Measurements from ENCODE around the gene NAT8L.

The NAT8L gene

DNA sequence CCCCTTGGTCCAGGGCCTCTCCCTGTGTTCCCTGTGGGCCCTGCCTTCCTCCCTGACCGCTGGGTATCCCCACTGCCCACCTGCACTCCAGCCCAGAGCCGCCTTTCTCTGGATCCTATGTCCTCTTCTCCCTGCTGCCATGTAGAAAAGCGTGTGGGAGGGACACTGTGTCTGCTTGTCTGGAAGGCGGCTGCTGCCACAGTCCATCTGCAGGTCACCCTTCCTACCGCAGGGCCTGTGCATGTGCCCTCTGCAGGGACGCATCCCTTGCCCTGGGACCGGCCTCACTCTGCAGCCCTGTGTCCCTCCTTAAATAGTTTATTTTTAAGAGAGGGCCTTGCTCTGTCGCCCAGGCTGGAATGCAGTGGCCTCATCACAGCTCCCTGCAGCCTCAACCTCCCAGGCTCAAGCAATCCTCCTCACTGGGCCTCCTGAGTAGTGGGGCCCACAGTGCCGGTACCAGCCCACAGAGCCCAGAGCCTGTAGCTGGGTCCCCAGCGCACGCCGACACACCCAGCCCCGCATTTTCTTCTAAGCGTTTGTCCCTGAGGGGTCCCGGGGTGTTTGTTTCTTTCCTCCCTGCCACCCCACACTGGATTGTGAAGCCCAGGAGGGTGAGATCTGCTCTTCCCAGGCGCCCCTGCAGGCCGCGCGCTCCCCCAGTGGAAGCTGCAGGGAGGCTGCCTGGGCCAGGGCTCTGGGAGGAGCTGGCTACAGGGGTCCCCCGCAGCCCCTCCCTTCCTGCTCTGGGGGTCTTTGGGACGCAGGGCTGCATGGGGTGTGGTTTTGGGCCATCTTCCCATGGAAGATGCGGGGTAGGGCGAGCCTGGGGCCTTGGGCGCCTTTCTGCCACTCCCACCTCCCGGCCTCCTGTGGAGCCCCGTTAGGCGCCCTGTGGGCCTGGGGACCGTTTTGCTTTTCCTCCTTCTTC is 12.8 kb upstream of the NAT8L start:
- DNase-seq = no peak

DNA sequence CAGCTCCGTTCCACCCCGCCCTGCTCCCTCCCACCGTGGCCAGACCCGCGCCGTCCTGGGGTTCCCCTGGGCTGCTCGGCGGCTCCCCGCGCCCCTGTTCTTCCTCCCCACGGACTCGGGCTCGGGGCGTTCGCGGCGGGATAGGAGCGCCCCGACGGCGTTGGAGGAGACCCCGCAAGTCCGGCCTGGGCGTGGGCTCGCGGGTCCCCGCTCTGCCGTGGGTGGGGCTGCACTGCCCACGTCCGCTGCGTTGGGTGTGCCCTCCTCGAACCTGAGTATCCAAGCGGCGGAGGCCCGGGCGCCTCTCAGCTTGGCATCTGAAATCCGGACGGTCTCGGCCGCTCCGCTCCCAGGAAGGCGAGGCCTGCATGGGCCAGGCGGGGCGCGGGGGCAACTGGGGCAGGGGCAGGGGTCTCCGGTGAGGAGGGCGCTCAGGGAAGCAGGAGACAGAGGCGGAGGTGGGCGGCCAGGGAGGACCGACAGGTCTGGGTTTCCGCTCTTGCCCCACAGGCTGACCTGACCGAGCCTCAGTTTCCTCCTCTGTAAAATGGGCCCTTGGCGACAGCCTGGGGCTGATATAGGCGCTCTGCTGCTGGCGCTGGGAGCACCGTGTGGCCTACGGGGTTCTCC is 12.0 kb upstream of the NAT8L start:
- DNase-seq = no peak

GRCh38 chr4:2047781-2048581 is 11.1 kb upstream of the NAT8L start:
- no peak for DNase-seq

- DNase-seq = no peak
Observed at GRCh38 chr4:2048831-2049230, 10.3 kb upstream of the NAT8L start.

DNA sequence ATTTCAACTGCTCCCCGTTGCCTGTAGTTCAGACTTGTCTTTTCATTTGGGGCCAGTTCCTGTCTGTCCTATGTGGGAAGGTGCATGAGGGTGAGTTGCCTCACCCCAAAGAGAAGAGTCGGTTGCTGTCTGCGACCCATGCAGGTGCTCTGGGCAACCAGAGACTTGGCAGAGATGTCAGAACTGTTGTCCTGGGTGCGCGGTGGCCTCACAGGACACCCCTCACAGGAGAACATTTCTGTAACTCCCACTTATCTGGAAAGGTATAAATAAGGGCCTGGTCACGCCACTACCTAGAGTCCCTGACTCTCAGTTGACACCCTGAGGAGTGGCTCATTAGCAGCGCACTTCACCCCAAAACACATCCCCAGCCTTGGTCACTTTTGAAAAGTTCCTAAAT is 9.7 kb upstream of the NAT8L start:
- DNase-seq = no peak

- DNase-seq = no peak
Observed at GRCh38 chr4:2049811-2050210, 9.3 kb upstream of the NAT8L start.

GRCh38 chr4:2051086-2051485 is 8.0 kb upstream of the NAT8L start:
- no peak for DNase-seq

GRCh38 chr4:2054217-2054616 is 4.9 kb upstream of the NAT8L start:
- DNase-seq = no peak

GRCh38 chr4:2057382-2058065 is 1.6 kb upstream of the NAT8L start:
- no peak for DNase-seq

DNA sequence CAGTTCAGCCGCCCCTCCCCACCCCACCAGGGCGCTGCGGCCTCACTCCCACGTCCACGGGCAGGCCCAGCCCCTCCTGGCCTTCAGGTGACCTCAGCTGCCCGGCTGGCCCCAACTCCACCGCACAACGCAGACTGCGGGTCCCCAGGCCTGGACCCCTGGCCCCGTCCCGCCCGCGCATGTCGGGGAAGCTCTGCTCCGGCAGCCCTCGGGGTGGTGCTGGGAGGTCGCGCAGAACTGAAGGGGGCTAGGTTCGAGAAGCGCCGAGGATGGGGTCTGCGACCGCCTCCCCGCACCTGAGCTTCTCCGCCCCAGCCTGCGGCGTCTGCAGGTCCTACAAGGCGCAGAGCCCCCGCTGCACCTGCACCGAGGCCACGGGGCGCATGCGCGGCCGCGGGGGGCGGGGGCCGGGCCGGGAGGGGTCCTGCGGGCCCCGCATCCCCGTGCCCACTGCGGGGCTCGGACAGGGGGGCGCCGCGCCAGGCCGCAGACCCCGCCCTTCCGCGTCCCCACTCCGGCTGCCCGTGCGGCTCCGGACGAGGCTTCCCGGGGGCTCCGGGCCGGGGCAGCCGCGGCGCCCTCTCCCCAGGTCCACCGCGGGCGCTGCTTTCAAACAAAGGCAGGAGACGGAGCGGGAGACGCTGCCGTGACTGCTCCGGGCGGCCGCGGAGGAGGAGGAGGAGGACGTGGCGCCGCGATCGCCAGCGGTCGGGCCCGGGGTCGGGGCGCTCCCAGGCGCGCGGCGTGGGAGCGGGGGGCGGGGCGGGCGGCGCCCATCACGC is 672 bp upstream of the NAT8L start:
- DNase-seq = no peak

GRCh38 chr4:2059726-2060602 is 837 bp downstream of the NAT8L start:
- peak; percentile 8 for DNase-seq

DNA sequence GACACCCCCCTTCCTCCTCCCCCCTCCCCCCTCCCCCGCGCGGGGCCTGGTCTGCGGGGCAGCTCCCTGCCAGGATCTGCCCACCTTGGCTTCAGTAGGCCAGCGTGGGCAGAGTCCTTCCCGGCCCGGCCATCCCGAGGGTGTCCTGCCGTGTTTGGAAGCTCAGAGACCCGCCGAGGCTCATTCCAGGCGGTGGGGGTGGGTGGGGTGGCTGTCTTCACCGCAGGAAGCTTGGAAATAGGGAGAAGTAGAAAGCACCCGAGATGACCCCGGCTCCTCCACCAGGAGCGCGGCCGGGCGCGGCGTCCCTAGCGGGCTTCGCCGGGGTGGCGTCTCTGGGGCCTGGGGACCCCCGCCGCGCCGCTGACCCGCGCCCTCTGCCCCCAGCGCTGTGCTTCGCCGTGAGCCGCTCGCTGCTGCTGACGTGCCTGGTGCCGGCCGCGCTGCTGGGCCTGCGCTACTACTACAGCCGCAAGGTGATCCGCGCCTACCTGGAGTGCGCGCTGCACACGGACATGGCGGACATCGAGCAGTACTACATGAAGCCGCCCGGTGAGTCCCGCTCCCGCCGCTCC is 1.6 kb downstream of the NAT8L start:
- no peak for DNase-seq

DNA sequence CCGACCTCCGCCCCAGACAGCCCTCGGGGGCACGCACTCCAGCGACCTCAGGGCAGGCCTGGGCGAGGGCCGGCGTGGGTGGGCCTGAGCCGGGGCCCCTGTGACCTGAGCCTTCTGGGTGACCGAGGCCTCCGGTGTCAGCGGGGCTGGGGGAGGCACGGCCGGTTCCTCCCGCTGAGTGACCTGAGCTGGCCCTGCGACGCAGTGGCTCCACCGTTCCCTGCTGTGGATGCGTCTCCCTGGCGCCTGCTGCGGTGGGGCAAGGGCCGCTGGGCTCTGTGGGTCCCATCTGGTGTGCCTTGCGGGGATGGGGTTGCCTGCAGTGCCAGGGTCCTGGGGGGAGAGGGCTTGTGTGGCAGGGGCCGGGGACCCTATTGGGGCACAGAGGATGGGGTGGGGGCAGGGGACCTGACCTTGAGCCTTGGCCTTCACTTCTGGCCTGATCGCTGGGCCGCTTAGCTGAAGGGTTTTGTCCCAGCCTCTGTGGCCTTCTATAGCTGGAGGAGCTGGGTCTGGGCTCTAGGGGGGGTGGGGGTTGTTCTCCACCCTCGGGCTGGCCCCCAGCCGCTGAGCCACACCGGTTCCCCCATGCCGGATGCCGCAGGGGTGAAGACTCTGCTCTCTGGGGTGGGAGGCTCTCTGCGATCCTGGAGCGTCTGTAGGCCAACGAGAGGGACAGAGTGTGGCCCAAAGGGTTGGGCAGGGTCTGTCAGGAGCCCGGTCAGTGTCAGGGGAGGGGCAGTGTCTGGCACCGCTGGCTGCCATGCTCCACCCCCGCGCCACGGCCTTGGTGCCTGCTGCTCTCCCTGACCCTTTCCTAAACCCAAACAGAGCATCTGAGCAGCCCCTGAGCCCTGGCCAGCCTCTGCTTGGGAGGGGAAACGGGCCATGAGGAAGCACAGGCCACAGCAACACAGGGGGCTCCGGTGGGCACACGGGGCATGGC is 2.3 kb downstream of the NAT8L start:
- DNase-seq = no peak

DNA sequence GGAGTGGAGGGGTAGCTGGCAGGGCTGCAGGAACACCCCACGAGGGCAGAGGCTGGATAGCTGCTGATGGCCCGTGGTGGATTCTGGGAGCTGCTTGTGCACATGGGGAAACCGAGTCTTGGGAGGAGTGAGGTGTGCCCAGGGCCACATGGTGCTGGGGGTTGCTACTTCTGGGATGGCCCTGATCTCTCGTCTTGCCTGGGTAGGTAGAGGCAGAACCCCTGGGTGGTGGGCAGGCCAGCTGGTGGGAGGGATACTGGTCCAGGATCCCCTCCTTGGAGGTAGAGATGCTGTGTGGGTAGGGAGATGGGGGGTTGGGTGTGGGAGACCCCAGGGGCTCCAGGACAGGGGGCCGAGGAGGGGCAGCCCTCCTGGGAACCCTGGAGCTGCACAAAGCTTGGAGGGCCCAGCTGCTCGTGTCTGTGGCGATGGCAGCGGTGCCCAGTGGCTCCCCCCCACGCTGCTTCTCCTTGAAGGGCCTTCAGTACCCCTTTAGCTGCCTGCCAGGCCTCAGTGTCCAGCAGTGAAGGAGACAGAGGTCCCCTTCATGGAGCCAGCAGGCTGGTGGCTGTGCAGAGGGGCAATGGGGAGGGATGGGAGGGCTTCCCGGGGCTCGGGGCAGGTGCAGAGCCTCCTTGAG is 3.2 kb downstream of the NAT8L start:
- no peak for DNase-seq

DNA sequence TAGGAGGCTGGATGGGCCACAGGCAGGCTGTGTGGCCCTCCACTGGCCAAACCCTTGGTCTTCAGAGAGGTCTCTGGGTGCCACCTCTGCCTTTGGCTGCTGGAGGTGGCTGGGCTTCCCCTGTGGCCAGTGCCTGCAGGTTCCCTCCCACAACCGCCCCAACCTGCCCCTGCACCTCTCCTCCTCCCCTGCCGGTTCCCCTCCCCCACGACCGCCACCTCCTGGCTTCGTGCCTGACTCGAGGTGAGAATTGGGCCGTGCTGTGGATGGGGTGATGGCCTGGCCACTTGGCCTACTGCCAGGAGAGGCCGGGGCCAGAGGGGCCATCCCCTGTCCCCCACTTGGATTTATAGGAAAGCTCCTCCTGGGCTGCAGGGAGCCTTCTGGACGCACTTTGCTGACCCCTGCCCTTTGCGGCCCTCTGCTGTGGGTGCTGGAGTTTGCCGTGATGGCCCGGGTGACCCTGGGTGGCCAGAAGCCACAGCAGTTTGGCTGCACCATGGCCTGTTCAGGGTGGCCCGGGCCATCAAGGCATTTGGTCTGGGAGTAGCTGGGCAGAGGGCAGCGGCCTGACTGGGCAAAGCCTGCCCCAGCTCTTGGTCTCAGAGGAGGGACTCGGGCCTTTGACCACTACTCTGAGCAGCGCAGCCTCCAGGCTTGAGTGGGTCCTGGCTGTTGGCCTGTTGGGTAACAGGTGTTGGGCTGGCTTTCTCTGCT is 3.8 kb downstream of the NAT8L start:
- DNase-seq = no peak

DNA sequence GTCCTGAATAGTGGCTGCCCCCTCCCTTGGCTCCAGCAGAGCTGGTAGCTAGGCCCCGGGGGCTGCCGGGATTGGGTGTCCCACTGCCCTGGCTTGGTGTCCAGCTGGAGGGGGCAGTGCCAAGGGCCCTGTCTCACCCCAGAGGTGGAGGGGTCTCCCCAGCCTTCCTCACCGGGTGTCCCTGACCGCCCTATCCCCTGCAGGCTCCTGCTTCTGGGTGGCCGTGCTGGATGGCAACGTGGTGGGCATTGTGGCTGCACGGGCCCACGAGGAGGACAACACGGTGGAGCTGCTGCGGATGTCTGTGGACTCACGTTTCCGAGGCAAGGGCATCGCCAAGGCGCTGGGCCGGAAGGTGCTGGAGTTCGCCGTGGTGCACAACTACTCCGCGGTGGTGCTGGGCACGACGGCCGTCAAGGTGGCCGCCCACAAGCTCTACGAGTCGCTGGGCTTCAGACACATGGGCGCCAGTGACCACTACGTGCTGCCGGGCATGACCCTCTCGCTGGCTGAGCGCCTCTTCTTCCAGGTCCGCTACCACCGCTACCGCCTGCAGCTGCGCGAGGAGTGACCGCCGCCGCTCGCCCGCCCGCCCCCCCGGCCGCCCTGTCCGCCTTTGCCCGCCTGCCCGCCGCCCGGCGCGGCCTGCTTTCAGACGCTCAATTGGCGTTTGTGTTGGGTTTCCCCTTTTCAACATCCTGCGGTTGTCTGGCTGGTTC is 4.6 kb downstream of the NAT8L start:
- DNase-seq = no peak

GRCh38 chr4:2064276-2064991 is 5.3 kb downstream of the NAT8L start:
- no peak for DNase-seq
